CD4-positive, alpha-beta T cell (primary cell): Measurements from ENCODE around the gene TTC9B. TPM values are rescaled to one million over a fixed set of nuclear protein-coding genes. Genes with fewer than 3 reads are reported as not detected.

Experiments
- ATAC-seq: fragments of 200-7000 bp; cut with Tn5 transposase; one replicate; pipeline ENCODE4 v1.10.0; 2022; ENCODE audit warnings: mild to moderate bottlenecking; ENCODE audit not compliant: poor library complexity
- CTCF ChIA-PET: fragments of 350-600 bp; sonication (Branson Sonifier 250); formaldehyde crosslinking; loops from one replicate; lab custom pipeline; 2021; ENCODE audit warnings: antibody characterized with exemption, inconsistent platforms; lab: Charles Lee
- POLR2A ChIA-PET: fragments of 350-600 bp; sonication (Branson Sonifier 250); formaldehyde crosslinking; loops from one replicate; lab custom pipeline; 2021; ENCODE audit warnings: antibody characterized with exemption, inconsistent platforms; lab: Charles Lee
- DNase-seq, 14 experiments: peaks; one replicate each; pipeline ENCODE4 v3.0.0-alpha.2; 2013 to 2020; ENCODE audit warnings: mixed read lengths in 2 of 14
- H3K27ac ChIP-seq, 2 donors: one replicate each; pipeline versions ENCODE4 v1.5.1 to v1.7.0; 2013; ENCODE audit warnings: low read length in 2 of 2, low read depth in 1 of 2, mild to moderate bottlenecking in 1 of 2
- H3K27me3 ChIP-seq, 2 experiments: 1 replicate in 1 of 2; 2 replicates in 1 of 2; pipeline versions ENCODE4 v1.6.1 to v1.7.0; 2013; ENCODE audit warnings: low read length in 2 of 2, control low read depth in 1 of 2, mild to moderate bottlenecking in 1 of 2, moderate library complexity in 1 of 2; ENCODE audit not compliant: insufficient read depth in 2 of 2, control insufficient read depth in 1 of 2
- H3K36me3 ChIP-seq: one replicate; pipeline ENCODE4 v1.6.1; 2013; ENCODE audit warnings: low read length, control low read depth; ENCODE audit not compliant: insufficient read depth
- H3K4me1 ChIP-seq: one replicate; pipeline ENCODE4 v1.6.1; 2013; ENCODE audit warnings: low read length, control low read depth; ENCODE audit not compliant: insufficient read depth
- H3K4me3 ChIP-seq: one replicate; pipeline ENCODE4 v1.5.1; 2013; ENCODE audit warnings: mild to moderate bottlenecking, low read length, moderate library complexity
- H3K9me3 ChIP-seq, 2 experiments: 1 replicate in 1 of 2; 2 replicates in 1 of 2; pipeline versions ENCODE4 v1.6.1 to v1.7.0; 2013; ENCODE audit warnings: low read length in 2 of 2, mild to moderate bottlenecking in 2 of 2, control low read depth in 1 of 2, moderate library complexity in 1 of 2; ENCODE audit not compliant: control insufficient read depth in 1 of 2, insufficient read depth in 1 of 2
- H3K27ac Mint-ChIP-seq: one replicate; pipeline ENCODE4 v1.8.0; 2020; ENCODE audit warnings: mixed read lengths
- H3K27me3 Mint-ChIP-seq: one replicate; pipeline ENCODE4 v1.8.0; 2021; ENCODE audit warnings: mixed read lengths
- H3K36me3 Mint-ChIP-seq: one replicate; pipeline ENCODE4 v1.8.0; 2021; ENCODE audit warnings: low read depth, mixed read lengths
- H3K4me1 Mint-ChIP-seq: one replicate; pipeline ENCODE4 v1.8.0; 2021; ENCODE audit warnings: low read depth, mixed read lengths
- H3K4me3 Mint-ChIP-seq: one replicate; pipeline ENCODE4 v1.8.0; 2020; ENCODE audit warnings: mild to moderate bottlenecking, mixed read lengths
- H3K9me3 Mint-ChIP-seq: one replicate; pipeline ENCODE4 v1.8.0; 2020; ENCODE audit warnings: mixed read lengths
- intact Hi-C, 2 experiments: fragments of 100-400 bp; cut with DNase I in 1 of 2; cut with micrococcal nuclease in 1 of 2; formaldehyde crosslinking; loops; one replicate each; pipeline versions ENCODE4 v1.15.1 to v1.9.0; 2023 to 2025; cut with DNase I, micrococcal nuclease
- total RNA-seq, 174 experiments: library from RNA in 2 of 174; stranded (reverse) in 2 of 174; gene quantifications; one replicate each; pipeline ENCODE4 v1.2.3 and lab custom pipeline; 2021 to 2026
- TF ChIP-seq, protein P1 (sequence below): fragments of 200-600 bp; IDR thresholded peaks from one replicate; pipeline ENCODE4 v1.8.0; 2022; ENCODE audit warnings: antibody characterized with exemption, mild to moderate bottlenecking

The TTC9B gene
- total RNA-seq, 2 experiments from 2014 or later = not detected

DNA sequence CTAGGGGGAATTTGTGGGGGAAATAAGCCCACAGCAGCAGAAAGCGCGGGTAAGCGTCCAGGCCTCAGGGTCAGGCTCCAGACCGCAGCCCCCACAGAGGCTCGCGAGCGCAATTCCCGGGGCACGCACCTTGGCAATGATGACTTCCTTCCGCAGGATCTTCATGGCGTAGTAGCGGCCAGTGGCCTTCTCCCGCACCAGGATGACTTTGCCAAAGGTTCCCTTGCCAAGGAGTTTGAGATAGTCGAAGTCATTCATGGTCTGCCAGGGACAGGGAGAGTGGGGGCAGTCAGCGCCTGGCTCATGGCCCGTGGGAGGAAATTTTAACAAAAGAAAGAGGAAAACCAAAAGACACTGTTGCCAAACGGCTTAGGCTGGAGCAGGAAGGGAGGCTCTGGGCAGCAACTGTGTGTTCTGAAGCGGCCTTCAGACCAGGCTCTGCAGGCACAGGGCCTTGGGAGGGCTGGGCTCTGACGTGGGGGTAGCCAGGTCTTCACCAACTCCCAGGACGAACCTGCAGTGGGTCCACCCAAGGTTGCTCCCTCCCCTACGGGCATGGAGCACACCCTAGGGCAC, 23.7 kb upstream of the TTC9B start:
- H3K4me3 ChIP-seq = no peak overlapping the region
- ChIA-PET POLR2A (no interaction called here), CTCF (no interaction called here)
- ATAC-seq (no peak), DNase-seq (no peak)
- no peaks in the 10 kb centered on the region for H3K27me3 Mint-ChIP-seq
- peaks cover 4% of the 10 kb centered on the region for H3K4me1 Mint-ChIP-seq
- no peaks in the 10 kb centered on the region for H3K9me3 Mint-ChIP-seq
- H3K27me3 ChIP-seq = no peaks in the 10 kb centered on the region
- H3K9me3 ChIP-seq = no peaks in the 10 kb centered on the region
- H3K27ac ChIP-seq = no peak overlapping the region
- H3K4me3 Mint-ChIP-seq = no peak overlapping the region
- H3K36me3 ChIP-seq = peaks cover 60% of the 10 kb centered on the region
- TF ChIP-seq, protein P1, sequence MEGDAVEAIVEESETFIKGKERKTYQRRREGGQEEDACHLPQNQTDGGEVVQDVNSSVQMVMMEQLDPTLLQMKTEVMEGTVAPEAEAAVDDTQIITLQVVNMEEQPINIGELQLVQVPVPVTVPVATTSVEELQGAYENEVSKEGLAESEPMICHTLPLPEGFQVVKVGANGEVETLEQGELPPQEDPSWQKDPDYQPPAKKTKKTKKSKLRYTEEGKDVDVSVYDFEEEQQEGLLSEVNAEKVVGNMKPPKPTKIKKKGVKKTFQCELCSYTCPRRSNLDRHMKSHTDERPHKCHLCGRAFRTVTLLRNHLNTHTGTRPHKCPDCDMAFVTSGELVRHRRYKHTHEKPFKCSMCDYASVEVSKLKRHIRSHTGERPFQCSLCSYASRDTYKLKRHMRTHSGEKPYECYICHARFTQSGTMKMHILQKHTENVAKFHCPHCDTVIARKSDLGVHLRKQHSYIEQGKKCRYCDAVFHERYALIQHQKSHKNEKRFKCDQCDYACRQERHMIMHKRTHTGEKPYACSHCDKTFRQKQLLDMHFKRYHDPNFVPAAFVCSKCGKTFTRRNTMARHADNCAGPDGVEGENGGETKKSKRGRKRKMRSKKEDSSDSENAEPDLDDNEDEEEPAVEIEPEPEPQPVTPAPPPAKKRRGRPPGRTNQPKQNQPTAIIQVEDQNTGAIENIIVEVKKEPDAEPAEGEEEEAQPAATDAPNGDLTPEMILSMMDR = no peak
- no peak overlapping the region for H3K27ac Mint-ChIP-seq
- intact Hi-C loops = no loop called here
- H3K4me1 ChIP-seq = no peaks in the 10 kb centered on the region
- peaks cover 76% of the 10 kb centered on the region for H3K36me3 Mint-ChIP-seq

DNA sequence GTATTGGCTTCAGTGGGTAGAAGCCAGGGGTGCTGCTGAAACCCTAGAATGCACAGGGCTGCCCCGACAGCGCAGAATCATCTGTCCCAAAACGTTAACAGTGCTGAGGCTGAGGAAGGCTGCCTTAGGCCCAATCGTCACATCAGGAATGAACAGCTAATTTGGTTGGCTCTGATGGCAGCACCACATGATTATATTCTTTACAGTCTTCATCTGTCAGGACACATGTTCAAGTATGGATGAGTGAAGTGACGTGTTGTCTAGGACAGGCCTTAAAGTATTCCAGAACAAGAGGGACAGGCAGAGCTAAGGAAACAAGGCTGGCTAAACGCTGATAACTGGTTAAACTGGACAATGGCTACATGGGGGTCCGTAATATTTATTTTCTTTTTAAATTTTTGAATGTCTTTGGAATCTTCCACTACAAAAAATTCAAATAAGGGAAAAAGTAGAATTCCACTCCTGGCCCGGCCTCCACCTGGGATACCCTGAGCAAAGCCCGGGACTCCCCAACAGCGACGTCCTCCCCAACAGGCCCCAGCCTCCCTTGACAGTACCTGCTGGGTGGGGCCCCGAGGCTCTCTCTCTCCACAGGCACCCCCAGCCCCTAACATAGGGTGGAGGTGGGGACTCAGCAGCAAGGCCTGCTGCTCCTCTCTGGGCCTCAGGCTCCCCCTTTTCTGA, 23.1 kb upstream of the TTC9B start:
- no peak overlapping the region for H3K4me3 ChIP-seq
- DNase-seq (no peak), ATAC-seq (no peak)
- H3K9me3 ChIP-seq = no peaks in the 10 kb centered on the region
- Mint-ChIP-seq H3K9me3 (no peaks in the 10 kb centered on the region), H3K27ac (no peak overlapping the region), H3K4me1 (peaks cover 1% of the 10 kb centered on the region), H3K27me3 (no peaks in the 10 kb centered on the region), H3K36me3 (peaks cover 79% of the 10 kb centered on the region), H3K4me3 (no peak overlapping the region)
- intact Hi-C loops = no loop called here
- H3K27ac ChIP-seq = no peak overlapping the region
- H3K36me3 ChIP-seq = peaks cover 64% of the 10 kb centered on the region
- TF ChIP-seq, protein P1 = no peak
- POLR2A ChIA-PET = no interaction called here
- H3K27me3 ChIP-seq = no peaks in the 10 kb centered on the region
- H3K4me1 ChIP-seq = no peaks in the 10 kb centered on the region
- CTCF ChIA-PET = no interaction called here

DNA sequence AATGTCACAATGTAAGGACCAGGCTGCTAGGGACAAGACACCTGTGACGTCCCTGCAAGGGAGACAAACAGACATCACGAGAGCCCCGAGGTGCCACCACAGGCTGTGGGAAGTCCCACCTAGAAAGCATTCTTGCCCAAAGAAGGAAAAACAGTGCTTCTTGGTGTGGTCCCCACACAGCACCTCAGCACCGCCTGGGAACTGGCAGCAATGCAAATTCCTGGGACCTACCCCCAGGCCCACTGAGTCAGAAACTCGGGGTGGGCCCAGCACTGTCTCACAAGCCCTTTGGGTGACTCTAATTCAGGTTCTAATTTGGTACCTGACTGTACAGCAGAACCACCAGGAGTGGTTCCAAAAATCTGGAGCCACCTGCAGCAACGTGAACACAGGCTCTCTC, 22.1 kb upstream of the TTC9B start:
- Mint-ChIP-seq H3K4me3 (no peak overlapping the region), H3K27me3 (no peaks in the 10 kb centered on the region), H3K27ac (no peak overlapping the region), H3K9me3 (no peaks in the 10 kb centered on the region), H3K36me3 (peaks cover 81% of the 10 kb centered on the region), H3K4me1 (no peaks in the 10 kb centered on the region)
- Histone ChIP-seq H3K27me3 (no peaks in the 10 kb centered on the region), H3K27ac (no peak overlapping the region), H3K4me1 (no peaks in the 10 kb centered on the region), H3K4me3 (no peak overlapping the region), H3K36me3 (peaks cover 73% of the 10 kb centered on the region), H3K9me3 (no peaks in the 10 kb centered on the region)
- TF ChIP-seq, protein P1 = no peak
- POLR2A ChIA-PET = no interaction called here
- CTCF ChIA-PET = no interaction called here
- no peak for DNase-seq
- intact Hi-C loops = no loop called here
- no peak for ATAC-seq
